KMS-11 (cell line): Measurements from ENCODE around the gene CAND2.

ENCODE experiments used
- H2AFZ ChIP-seq: fragments of 200-600 bp; sonication (generic); 2 replicates; pipeline ENCODE4 v1.6.1; 2016; ENCODE audit warnings: antibody characterized with exemption, mixed run types, low read depth
- H3K27ac ChIP-seq: fragments of 200-600 bp; sonication (generic); 2 replicates; pipeline ENCODE4 v1.6.1; 2016; ENCODE audit warnings: mild to moderate bottlenecking, mixed run types
- H3K27me3 ChIP-seq: fragments of 200-600 bp; sonication (generic); 2 replicates; pipeline ENCODE4 v1.6.1; 2017; ENCODE audit warnings: mild to moderate bottlenecking, low read depth, mixed run types, moderate library complexity; ENCODE audit not compliant: insufficient read depth
- H3K36me3 ChIP-seq: fragments of 200-600 bp; sonication (generic); 2 replicates; pipeline ENCODE4 v1.6.1; 2017; ENCODE audit warnings: mild to moderate bottlenecking, mixed run types; ENCODE audit not compliant: insufficient read depth
- H3K4me1 ChIP-seq: fragments of 200-600 bp; sonication (generic); 2 replicates; pipeline ENCODE4 v1.6.1; 2016; ENCODE audit warnings: mild to moderate bottlenecking, low read depth, mixed run types; ENCODE audit not compliant: poor library complexity, severe bottlenecking
- H3K4me2 ChIP-seq: fragments of 200-600 bp; sonication (generic); 2 replicates; pipeline ENCODE4 v1.7.0; 2016; ENCODE audit warnings: mild to moderate bottlenecking, mixed run types
- H3K4me3 ChIP-seq: fragments of 200-600 bp; sonication (generic); IDR thresholded peaks from 2 replicates; pipeline ENCODE4 v1.6.1; 2017; ENCODE audit warnings: low read depth, low read length, mixed read lengths; ENCODE audit not compliant: insufficient read depth
- H3K79me2 ChIP-seq: fragments of 200-600 bp; sonication (generic); 2 replicates; pipeline ENCODE4 v1.6.1; 2016; ENCODE audit warnings: low read depth, mixed run types; ENCODE audit not compliant: insufficient read depth
- H3K9ac ChIP-seq: fragments of 200-600 bp; sonication (generic); 2 replicates; pipeline ENCODE4 v1.6.1; 2016; ENCODE audit warnings: mild to moderate bottlenecking, mixed run types
- H4K20me1 ChIP-seq: fragments of 200-600 bp; sonication (generic); 2 replicates; pipeline ENCODE4 v1.6.1; 2016; ENCODE audit warnings: mild to moderate bottlenecking, mixed run types; ENCODE audit not compliant: insufficient read depth
- CTCF ChIP-seq: fragments of 200-600 bp; sonication (generic); conservative IDR thresholded peaks from 2 replicates; pipeline ENCODE4 v1.6.1; 2017; ENCODE audit warnings: low read depth, mild to moderate bottlenecking, antibody characterized with exemption, low read length, moderate library complexity, mixed read lengths

The CAND2 gene

GRCh38 chr3:12859840-12860239 lies 63.4 kb downstream of the CAND2 start:
- H3K4me3 ChIP-seq: no peak overlapping the region
- no peaks in the 10 kb centered on the region for H4K20me1 ChIP-seq
- H3K27me3 ChIP-seq: no peaks in the 10 kb centered on the region
- H3K4me2 ChIP-seq: no peak overlapping the region
- no peak overlapping the region for H2AFZ ChIP-seq
- no peaks in the 10 kb centered on the region for H3K79me2 ChIP-seq
- H3K36me3 ChIP-seq: no peaks in the 10 kb centered on the region
- H3K27ac ChIP-seq: no peak overlapping the region
- no peaks in the 10 kb centered on the region for H3K4me1 ChIP-seq
- no peak for TF ChIP-seq CTCF
- no peak overlapping the region for H3K9ac ChIP-seq

DNA sequence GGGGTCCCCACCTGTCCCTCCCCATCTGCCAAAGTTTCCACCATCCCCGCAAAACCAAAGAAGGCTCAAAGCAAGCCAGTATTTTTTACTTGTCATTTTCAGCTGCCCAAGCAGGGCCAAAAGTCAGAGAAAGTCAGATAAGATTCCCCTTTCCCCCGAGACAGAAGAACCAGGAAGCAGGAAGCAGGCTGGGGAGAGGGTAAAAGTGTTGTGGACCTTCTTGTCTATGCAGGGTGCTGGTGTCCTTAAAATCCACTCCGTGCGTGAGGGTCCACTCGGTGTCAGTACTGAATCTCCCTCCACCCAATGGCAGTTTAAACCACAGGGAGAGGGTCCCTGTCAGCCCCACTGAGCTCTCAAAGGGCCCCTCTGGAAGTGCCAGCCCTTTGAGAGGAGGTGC lies 65.1 kb downstream of the CAND2 start:
- Histone ChIP-seq H3K27me3 (no peaks in the 10 kb centered on the region), H3K4me1 (no peaks in the 10 kb centered on the region), H3K36me3 (no peaks in the 10 kb centered on the region), H3K4me2 (no peak overlapping the region), H2AFZ (no peak overlapping the region), H3K79me2 (no peaks in the 10 kb centered on the region), H3K4me3 (no peak overlapping the region), H3K27ac (no peak overlapping the region), H3K9ac (no peak overlapping the region), H4K20me1 (no peaks in the 10 kb centered on the region)
- no peak for TF ChIP-seq CTCF

- TF ChIP-seq CTCF: no peak
- Histone ChIP-seq H2AFZ (no peak overlapping the region), H3K79me2 (no peaks in the 10 kb centered on the region), H3K27ac (no peak overlapping the region), H4K20me1 (no peaks in the 10 kb centered on the region), H3K4me3 (no peak overlapping the region), H3K4me2 (no peak overlapping the region), H3K9ac (no peak overlapping the region), H3K27me3 (no peaks in the 10 kb centered on the region), H3K36me3 (no peaks in the 10 kb centered on the region), H3K4me1 (no peaks in the 10 kb centered on the region)
Measured at GRCh38 chr3:12862387-12862786, 65.9 kb downstream of the CAND2 start.

DNA sequence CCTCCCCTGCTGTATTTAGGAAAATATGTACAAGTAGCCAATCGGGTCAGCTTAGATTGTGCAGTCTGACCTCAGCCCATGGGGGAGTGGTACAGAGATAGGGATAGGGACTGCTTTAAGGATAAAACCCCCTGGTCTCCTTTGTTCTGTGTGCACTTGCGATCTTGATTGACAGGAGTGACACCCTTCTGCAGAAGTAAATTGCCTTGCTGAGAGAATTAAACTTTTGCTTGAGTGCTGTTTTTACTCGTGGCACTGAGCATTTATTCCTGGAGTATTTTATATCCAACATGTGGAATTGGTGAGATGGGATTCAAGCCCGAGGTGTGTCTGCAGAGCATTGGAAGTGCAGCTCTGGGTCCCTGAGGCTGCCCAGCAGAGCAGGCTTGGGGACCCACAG lies 68.8 kb downstream of the CAND2 start:
- Histone ChIP-seq H3K4me3 (no peak overlapping the region), H3K4me1 (no peaks in the 10 kb centered on the region), H3K4me2 (no peak overlapping the region), H3K79me2 (no peaks in the 10 kb centered on the region), H3K27ac (no peak overlapping the region), H3K9ac (no peak overlapping the region), H3K27me3 (no peaks in the 10 kb centered on the region), H2AFZ (no peak overlapping the region), H4K20me1 (no peaks in the 10 kb centered on the region), H3K36me3 (no peaks in the 10 kb centered on the region)
- TF ChIP-seq CTCF: no peak

- no peak overlapping the region for H2AFZ ChIP-seq
- no peaks in the 10 kb centered on the region for H3K79me2 ChIP-seq
- no peak overlapping the region for H3K9ac ChIP-seq
- no peaks in the 10 kb centered on the region for H3K27me3 ChIP-seq
- H3K36me3 ChIP-seq: no peaks in the 10 kb centered on the region
- no peaks in the 10 kb centered on the region for H4K20me1 ChIP-seq
- H3K27ac ChIP-seq: no peak overlapping the region
- H3K4me3 ChIP-seq: no peak overlapping the region
- peaks cover 6% of the 10 kb centered on the region for H3K4me1 ChIP-seq
- H3K4me2 ChIP-seq: no peak overlapping the region
- no peak for TF ChIP-seq CTCF
Measured at GRCh38 chr3:12866836-12867235, 70.4 kb downstream of the CAND2 start.
